ENCODE data around the gene ADNP. TPM values are rescaled to one million over a fixed set of nuclear protein-coding genes. Genes with fewer than 3 reads are reported as not detected.

ADNP gene
- total RNA-seq, 4 donors from 2014 or later, result 51.8 to 64.3 (median 58.2) TPM

DNA sequence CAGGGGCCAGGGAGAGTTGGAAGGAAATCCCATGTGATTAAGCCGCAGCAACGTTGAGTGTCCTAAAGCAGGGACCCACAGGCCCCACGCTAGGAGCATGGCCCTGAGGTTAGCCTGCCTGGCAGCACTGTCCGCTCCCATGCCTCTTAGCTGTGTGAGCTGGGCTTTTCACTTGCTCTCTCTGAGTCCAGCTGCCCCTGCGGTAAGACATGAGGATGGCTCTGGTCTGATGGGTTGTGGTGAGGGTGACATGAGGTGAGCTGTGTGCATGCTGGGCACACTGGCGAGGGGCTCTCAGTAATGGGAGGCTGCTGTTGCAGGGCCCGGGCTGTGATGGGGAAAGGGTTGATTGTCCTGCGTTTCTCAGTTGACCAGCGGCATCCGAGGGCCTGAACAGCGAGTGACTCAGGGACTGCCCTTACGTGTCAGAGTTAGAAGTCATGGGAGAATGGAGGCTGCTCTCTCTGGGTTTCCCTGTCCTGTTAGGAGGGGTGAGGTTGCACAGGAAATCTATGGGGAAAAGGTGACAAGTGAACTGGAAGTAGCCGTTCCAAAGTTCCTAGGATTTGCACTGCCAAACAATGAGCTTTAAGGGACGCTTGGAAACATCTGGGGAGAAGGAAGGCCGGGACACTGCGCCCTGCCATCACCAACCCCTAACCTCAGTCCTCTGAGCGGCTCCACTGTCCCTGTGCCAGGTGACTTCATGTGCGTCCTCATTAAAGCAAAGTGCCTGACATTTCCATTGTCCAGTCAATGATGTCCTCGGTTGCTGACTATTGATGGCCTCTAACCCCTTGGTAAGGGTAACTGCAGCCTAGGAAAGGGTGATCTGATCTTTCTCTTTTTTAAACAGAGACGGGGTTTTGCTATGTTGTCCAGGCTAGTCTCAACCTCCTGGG, 51.3 kb downstream of the ADNP start:
- no peaks in the 10 kb centered on the region for H3K27me3 ChIP-seq
- H3K9me3 ChIP-seq, result no peaks in the 10 kb centered on the region
- TF ChIP-seq CTCF (IDR thresholded peaks at IDR 0.05) (no peak), POLR2A (IDR thresholded peaks at IDR 0.05) (no peak)
- H3K27ac ChIP-seq, result no peak overlapping the region
- peak in 2 of 3 donors; percentile 15 to 34 for DNase-seq
- no peak overlapping the region for H3K4me3 ChIP-seq
- H3K36me3 ChIP-seq, result no peaks in the 10 kb centered on the region
- no peaks in the 10 kb centered on the region for H3K4me1 ChIP-seq

DNA sequence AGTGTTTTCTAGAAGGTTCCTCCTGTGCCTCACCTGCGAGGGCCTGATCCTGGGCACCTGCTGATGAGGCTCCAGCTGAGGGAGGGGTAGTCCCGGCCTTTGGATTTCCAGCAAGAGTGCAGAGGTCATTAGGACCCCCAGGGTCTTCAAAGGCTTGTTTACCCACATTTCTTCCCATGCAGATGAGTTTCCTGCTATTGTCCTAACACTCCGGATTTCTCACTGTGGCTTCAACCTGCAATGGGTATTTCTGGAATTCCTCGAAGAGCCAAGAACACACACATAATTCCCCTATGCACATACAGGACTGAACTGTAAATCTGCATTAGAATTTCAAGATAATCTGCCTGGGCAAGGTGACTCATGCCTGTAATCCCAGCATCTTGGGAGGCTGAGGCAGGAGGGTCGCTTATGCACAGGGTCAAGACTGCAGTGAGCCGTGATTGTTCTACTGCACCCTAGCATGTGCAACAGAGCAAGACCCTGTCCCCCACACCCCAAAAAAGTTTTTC, 53.9 kb downstream of the ADNP start:
- Histone ChIP-seq H3K36me3 (no peaks in the 10 kb centered on the region), H3K27me3 (no peaks in the 10 kb centered on the region), H3K27ac (no peak overlapping the region), H3K4me1 (no peaks in the 10 kb centered on the region), H3K9me3 (no peaks in the 10 kb centered on the region), H3K4me3 (no peak overlapping the region)
- DNase-seq, result no peak
- TF ChIP-seq POLR2A (IDR thresholded peaks at IDR 0.05) (no peak), CTCF (IDR thresholded peaks at IDR 0.05) (no peak)

GRCh38 chr20:50876816-50877215, 54.4 kb downstream of the ADNP start:
- no peak for TF ChIP-seq CTCF (IDR thresholded peaks at IDR 0.05)
- Histone ChIP-seq H3K36me3 (no peaks in the 10 kb centered on the region), H3K4me1 (no peaks in the 10 kb centered on the region), H3K27me3 (no peaks in the 10 kb centered on the region), H3K27ac (no peak overlapping the region), H3K9me3 (no peaks in the 10 kb centered on the region), H3K4me3 (no peak overlapping the region)
- DNase-seq, result peak in 1 of 3 donors; percentile 24

DNA sequence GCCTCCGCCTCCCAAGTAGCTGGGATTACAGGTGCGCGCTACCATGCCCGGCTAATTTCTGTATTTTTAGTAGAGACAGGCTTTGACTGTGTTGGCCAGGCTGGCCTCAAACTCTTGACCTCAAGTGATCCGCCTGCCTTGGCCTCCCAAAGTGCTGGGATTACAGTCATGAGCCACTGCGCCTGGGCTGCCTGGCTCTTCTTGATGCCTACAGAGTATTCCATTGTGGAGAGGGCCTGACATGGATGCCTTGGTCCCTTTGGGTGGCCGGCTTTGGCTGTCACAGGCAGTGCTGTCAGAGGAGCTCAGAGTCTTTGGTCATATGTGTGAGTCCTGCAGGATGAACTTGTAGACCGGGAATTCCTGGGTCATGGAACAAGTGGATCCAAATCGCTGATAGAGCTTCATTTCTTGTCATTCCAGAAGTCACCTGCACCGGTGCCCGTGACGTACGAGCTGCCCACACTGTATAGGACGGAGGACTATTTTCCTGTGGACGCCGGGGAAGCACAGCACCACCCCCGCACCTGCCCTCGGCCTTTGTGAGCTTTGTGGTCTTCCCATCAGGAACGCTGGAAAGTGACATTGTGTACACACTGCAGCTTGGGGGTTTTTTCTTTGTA, 55.1 kb downstream of the ADNP start:
- Histone ChIP-seq H3K9me3 (no peaks in the 10 kb centered on the region), H3K27me3 (no peaks in the 10 kb centered on the region), H3K36me3 (no peaks in the 10 kb centered on the region), H3K27ac (no peak overlapping the region), H3K4me1 (no peaks in the 10 kb centered on the region), H3K4me3 (no peak overlapping the region)
- DNase-seq, result peak in 1 of 3 donors; percentile 24
- TF ChIP-seq CTCF (IDR thresholded peaks at IDR 0.05) (no peak), POLR2A (IDR thresholded peaks at IDR 0.05) (no peak)

GRCh38 chr20:50874758-50875665, 56.2 kb downstream of the ADNP start:
- H3K4me1 ChIP-seq, result no peaks in the 10 kb centered on the region
- H3K27ac ChIP-seq, result no peak overlapping the region
- no peaks in the 10 kb centered on the region for H3K9me3 ChIP-seq
- DNase-seq, result peak in 1 of 3 donors; percentile 29
- no peak overlapping the region for H3K4me3 ChIP-seq
- H3K36me3 ChIP-seq, result no peaks in the 10 kb centered on the region
- TF ChIP-seq POLR2A (IDR thresholded peaks at IDR 0.05) (no peak), CTCF (IDR thresholded peaks at IDR 0.05) (no peak)
- H3K27me3 ChIP-seq, result no peaks in the 10 kb centered on the region

Measured in Peyer's patch (tissue), 4 donors.